ENCODE data around the gene TMEM121B.

- TF ChIP-seq CTCF (conservative IDR thresholded peaks at IDR 0.05; ENCODE audit: low read depth in 2 of 2) (no peak), JUNB (IDR thresholded peaks at IDR 0.05; ENCODE audit: unreplicated experiment) (no peak), CREB1 (CRISPR knock-in tag; IDR thresholded peaks at IDR 0.05; ENCODE audit: low read depth) (no peak), POLR2AphosphoS5 (IDR thresholded peaks at IDR 0.05; ENCODE audit: low read depth) (no peak), EZH2phosphoT487 (IDR thresholded peaks at IDR 0.05; ENCODE audit: unreplicated experiment) (no peak), EZH2 (IDR thresholded peaks at IDR 0.05; ENCODE audit: low read depth, unreplicated experiment) (no peak), REST (IDR thresholded peaks at IDR 0.05; ENCODE audit: unreplicated experiment) (no peak), ZNF331 (CRISPR knock-in tag; IDR thresholded peaks at IDR 0.05; ENCODE audit: low read depth) (no peak), ETS1 (IDR thresholded peaks at IDR 0.05) (no peak)
Observed at GRCh38 chr22:17101475-17102296, 19.5 kb downstream of the TMEM121B start.

Measured in GM23338 (cell line).